ENCODE results near the gene TUBD1. TPM values are rescaled to one million over a fixed set of nuclear protein-coding genes. Genes with fewer than 3 reads are reported as not detected.

Gene TUBD1
- total and polyA plus RNA-seq, 2 of the 13 experiments (the other 11 are each of a cell fraction or from before 2014, with no cell fraction given): 18.2 to 25.9 TPM

GRCh38 chr17:59851439-59852375, 41.0 kb downstream of the TUBD1 start:
- ChIA-PET POLR2A (interaction anchor here (0.6 kb wide), 1 partner anchor 20 kb away, joined by 4 read pairs; no protein-coding TSS in a partner anchor), CTCF (ENCODE audit: low intra/inter-chr PET ratio, low total read pairs) (no interaction called here)
- H3K79me2 ChIP-seq (ENCODE audit: insufficient read depth, low read length): peaks cover 2% of the 10 kb centered on the region
- 78% methylated on average over 14 of the region's 14 CpGs for WGBS (ENCODE audit: low lambda C conversion rate)
- no peaks in the 10 kb centered on the region for H3K27me3 ChIP-seq (ENCODE audit: control insufficient read depth in 1 of 2, insufficient read depth in 2 of 2, low read length in 2 of 2)
- no peaks in the 10 kb centered on the region for H3K9me3 ChIP-seq (ENCODE audit: low read length)
- ATAC-seq (no peak), FAIRE-seq (no peak), DNase-seq (ENCODE audit: low spot score) (no peak)
- peak overlapping the region; percentile 79; the same call in 1 of the 2 replicates for H3K9ac ChIP-seq (ENCODE audit: insufficient read depth, low read depth, low read length)
- H4K20me1 ChIP-seq (ENCODE audit: insufficient read depth, low read length): no peaks in the 10 kb centered on the region
- H3K4me1 ChIP-seq (ENCODE audit: insufficient read depth, low read length): peaks cover 95% of the 10 kb centered on the region
- BruUV-seq (replicated peaks): no TSS peak
- in situ Hi-C loops (cut with HindIII; ENCODE audit: extremely low pct_ligation_motif_present, low pct_unique_long_range_greater_than_20kb) (no loop called here), intact Hi-C loops (cut with micrococcal nuclease; ENCODE audit: unreplicated experiment) (no loop called here)
- H2AFZ ChIP-seq (ENCODE audit: low read length): no peak overlapping the region
- peak overlapping the region; percentile 94 for H3K27ac ChIP-seq (ENCODE audit: extremely low read length, insufficient read depth, low read length)
- H3K36me3 ChIP-seq (replicated peaks in 1 of 2; ENCODE audit: control insufficient read depth in 1 of 2, insufficient read depth in 2 of 2, low read length in 2 of 2): no peaks in the 10 kb centered on the region
- H3K4me2 ChIP-seq (ENCODE audit: low read depth, low read length): peak overlapping the region; percentile 21; the same call in 1 of the 2 replicates
- H3K4me3 ChIP-seq (replicated peaks in 1 of 3; ENCODE audit: insufficient read depth in 1 of 3, low read depth in 2 of 3, low read length in 3 of 3): no peak overlapping the region
- TF ChIP-seq RBM39 (IDR thresholded peaks at IDR 0.05; ENCODE audit: low read depth, low read length, poor library complexity, severe bottlenecking) (no peak), TEAD3 (CRISPR knock-in tag; optimal IDR thresholded peaks at IDR 0.05; ENCODE audit: borderline replicate concordance) (peak; percentile 58), ZNF577 (CRISPR knock-in tag; IDR thresholded peaks at IDR 0.05; ENCODE audit: borderline replicate concordance, low read depth) (no peak), FOXP4 (CRISPR knock-in tag; IDR thresholded peaks at IDR 0.05) (no peak), NR2F2 (IDR thresholded peaks at IDR 0.05; ENCODE audit: borderline replicate concordance, low read depth) (no peak), ZNF772 (CRISPR knock-in tag; IDR thresholded peaks at IDR 0.05) (0 out of 2 replicates have a peak, but pooled peaks have one; percentile 19), CENPX (CRISPR knock-in tag; IDR thresholded peaks at IDR 0.05) (no peak), MAX (IDR thresholded peaks at IDR 0.05) (peak; percentile 45; the same call in 1 of the 2 replicates), SIN3A (IDR thresholded peaks at IDR 0.05; ENCODE audit: borderline replicate concordance, low read depth, low read length) (no peak), MXD4 (CRISPR knock-in tag; IDR thresholded peaks at IDR 0.05) (0 out of 2 replicates have a peak, but pooled peaks have one; percentile 37), ZNF841 (CRISPR knock-in tag; IDR thresholded peaks at IDR 0.05; ENCODE audit: borderline replicate concordance) (no peak), ZSCAN25 (CRISPR knock-in tag; IDR thresholded peaks at IDR 0.05) (no peak), ZNF343 (CRISPR knock-in tag; IDR thresholded peaks at IDR 0.05) (no peak), ZBTB44 (CRISPR knock-in tag; IDR thresholded peaks at IDR 0.05) (no peak), NR2F1 (CRISPR knock-in tag; IDR thresholded peaks at IDR 0.05) (no peak), ZIK1 (CRISPR knock-in tag; IDR thresholded peaks at IDR 0.05; ENCODE audit: borderline replicate concordance, low read depth) (no peak), ZNF563 (CRISPR knock-in tag; IDR thresholded peaks at IDR 0.05) (no peak), BORCS8-MEF2B (CRISPR knock-in tag; IDR thresholded peaks at IDR 0.05) (0 out of 2 replicates have a peak, but pooled peaks have one; percentile 54), ISX (CRISPR knock-in tag; conservative IDR thresholded peaks at IDR 0.05) (no peak), ZNF10 (CRISPR knock-in tag; IDR thresholded peaks at IDR 0.05; ENCODE audit: borderline replicate concordance, low read depth) (no peak)
